DMS79 treated with DMSO at 0.1 percent for 48 hours (cell line): ENCODE data around the gene SPRN.
A peak's percentile ranks its signal among the peaks of the same experiment; 100 is the strongest.
"Not testable (repeated sequence)": the region's sequence is repeated elsewhere in the genome, so short reads cannot be mapped to it uniquely, and the experiment has no call there.

Experiments
- DNase-seq: peaks from one replicate; lab custom pipeline; 2025; lab: John Stamatoyannopoulos, UW

Gene SPRN

DNA sequence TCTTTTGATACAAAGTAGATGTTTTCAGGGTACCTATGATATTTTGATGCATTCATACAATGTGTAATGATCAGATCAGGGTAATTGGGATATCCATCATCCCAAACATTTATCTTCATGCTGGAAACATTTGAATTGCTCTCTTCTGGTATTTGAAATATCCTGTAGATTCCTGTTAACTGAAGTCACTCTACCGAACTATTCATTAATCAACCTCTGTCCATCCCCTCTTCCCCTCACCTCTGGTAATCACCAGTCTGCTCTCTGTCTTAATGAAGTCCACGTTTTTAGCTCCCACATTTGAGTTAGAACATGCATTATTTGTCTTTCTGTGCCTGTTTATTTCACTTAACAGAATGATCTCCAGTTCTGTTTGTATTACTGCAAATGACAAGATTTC is 19.2 kb downstream of the SPRN start:
- no peak for DNase-seq

DNA sequence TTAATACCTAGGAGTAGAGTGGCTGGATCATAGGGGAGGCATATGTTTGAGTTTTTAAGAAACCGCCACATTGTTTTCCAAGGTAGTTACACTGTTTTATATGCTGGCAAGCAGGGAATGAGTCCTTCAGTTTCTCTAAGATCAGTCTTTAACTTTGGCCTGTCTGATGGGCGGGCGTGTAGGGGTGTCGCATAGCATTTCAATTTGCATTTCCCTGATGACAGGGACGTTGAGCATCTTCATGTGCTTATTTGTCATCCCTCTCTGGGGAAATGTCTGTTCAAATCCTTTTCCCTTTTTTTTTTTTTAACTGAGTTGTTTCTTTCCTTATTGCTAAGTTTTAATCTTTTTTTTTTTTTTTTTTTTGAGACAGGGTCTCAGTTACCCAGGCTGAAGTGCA is 20.6 kb downstream of the SPRN start:
- no peak for DNase-seq

DNA sequence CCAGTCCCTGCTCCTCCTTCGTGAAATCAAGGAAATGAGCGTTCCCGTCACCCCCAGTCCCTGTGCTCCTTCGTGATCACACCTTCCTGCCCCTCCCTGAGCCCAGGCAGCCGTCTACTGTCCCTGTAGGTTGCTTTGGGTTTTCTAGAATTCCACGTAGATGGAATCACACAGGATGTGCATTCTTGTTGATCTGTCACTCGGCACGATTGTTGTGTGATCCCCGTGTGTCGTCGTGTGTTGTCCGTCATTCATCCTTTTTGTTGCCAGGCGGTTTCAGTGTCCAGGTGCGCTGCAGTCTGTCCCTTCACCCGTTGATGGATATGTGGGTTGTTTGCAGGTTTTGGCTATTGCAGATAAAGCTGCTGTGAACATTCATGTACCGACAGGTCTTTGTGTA is 21.1 kb downstream of the SPRN start:
- DNase-seq: no peak

DNA sequence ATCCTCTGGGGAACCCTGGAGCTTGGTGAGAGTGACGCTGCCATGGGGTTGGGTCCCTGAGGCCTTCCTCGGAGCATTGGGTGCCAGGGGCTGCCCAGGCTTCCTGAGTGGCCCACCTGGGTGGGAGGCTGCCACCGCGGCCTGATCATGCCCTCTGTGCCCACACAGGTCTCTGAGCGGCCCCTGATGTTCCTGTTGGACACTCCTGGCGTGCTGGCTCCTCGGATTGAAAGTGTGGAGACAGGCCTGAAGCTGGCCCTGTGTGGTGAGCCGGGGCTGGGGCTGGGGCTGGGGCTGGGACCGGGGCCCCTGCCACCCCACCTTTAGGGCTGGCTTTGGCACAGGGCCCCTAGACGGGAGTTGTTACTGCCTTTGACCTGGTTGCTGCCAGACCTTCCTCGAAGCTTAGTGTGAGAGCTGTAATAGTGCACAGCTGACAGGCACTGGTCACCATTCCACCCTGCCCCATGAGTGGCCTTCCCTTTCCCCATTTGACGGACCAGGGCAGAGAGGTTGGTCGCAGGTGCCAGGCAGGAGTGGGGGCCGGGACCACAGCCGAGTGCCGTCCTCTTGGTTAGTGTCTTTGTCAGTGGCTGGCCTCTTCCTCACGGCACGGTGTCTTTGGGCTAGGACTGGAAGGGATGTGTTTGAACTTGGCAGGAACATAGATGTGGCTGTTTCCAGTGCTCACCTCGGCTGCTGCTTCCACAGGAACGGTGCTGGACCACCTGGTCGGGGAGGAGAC is 22.3 kb downstream of the SPRN start:
- no peak for DNase-seq

DNA sequence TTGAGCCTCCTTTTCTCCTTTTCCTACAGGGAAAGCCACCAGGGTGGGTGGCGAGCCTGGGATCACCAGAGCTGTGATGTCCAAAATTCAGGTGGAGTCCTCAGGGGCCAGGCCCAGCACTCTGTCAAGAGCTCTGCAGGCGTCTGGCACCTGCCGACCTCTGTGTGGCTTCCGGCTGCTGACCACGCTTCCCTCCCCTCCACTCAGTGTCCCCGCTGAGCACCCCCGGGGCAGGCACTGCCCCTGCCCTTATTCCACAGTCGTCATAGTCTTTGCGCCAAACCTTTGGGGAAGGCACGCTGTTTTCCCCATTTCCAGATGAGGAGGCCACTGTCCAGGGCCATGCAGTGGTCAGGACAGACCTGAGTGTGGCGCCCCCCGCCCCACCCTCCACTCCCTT is 22.9 kb downstream of the SPRN start:
- DNase-seq: no peak

DNA sequence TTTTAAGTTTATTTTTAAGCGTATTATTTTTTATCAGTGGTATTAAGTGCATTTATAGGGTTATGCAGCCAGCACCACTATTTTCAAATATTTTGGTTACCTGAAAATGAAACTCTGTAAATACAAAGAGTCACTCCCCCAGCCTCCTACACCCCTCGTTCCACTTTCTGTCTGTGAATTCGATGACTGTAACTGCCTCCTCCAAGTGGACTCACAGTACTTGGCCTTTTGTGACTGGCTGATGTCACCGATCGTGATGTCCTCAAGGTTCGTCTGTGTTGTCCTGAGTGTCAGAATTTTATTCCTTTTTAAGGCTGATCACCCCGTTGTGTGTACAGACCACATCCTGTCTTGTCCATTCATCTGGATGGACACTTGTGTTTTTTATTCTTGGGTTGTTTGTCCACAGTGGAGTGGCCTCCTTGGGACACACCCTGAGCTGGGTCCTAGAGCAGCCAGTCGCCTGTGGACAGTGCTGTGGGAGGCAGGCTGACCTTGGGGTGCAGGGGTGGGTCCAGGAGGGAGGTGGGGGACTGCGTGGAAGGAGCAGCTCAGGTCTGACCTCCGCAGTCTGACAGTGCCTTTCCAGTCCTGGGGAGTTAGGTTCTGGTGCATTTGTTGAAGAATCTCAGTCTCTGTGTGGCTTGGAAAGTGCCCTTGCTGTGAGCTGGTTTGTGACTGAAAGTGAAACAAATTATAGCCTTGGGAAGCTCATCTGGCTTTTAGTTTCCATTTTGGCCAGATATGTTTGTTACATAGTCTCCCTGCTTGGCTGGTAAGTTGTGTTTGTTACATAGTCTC is 23.6 kb downstream of the SPRN start:
- DNase-seq: no peak

DNA sequence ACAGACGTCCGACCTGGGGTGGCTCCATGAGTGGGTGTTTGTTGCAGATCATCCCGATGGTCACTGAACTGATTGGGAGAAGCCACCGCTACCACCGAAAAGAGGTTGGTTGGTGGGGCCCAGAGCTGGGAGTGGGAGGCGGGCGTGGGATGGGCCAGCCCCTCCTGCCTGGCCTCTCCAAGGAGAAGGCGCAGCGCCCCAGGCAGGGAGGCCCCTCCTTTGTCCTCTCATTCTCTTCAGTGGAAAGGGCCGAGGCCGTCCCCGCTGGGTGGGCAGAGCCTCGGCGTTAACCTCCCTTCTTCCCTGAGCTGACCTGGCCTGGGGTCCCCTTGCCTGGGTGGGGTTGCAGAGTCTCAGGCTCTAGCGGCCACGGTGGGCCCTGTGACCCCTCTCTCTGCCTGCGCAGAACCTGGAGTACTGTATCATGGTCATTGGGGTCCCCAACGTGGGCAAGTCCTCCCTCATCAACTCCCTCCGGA is 25.3 kb downstream of the SPRN start:
- DNase-seq: no peak

DNA sequence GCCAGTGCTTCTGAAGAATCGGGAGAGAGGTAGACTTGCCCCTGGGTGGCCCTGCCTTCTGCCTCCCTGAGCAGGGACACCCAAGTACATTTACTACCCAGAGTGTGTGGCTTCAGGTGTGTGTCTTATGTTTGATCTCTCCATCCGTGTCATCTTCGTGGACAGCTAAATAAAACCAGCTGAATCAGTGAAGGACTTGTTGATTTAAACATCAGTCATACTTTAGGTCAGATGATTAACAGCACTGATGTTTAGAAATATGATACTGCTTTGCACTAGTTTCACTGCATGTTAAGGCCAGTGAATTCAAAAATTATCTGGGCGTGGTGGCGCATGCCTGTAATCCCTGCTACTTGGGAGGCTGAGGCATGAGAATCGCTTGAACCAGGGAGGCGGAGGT is 26.5 kb downstream of the SPRN start:
- no peak for DNase-seq

DNA sequence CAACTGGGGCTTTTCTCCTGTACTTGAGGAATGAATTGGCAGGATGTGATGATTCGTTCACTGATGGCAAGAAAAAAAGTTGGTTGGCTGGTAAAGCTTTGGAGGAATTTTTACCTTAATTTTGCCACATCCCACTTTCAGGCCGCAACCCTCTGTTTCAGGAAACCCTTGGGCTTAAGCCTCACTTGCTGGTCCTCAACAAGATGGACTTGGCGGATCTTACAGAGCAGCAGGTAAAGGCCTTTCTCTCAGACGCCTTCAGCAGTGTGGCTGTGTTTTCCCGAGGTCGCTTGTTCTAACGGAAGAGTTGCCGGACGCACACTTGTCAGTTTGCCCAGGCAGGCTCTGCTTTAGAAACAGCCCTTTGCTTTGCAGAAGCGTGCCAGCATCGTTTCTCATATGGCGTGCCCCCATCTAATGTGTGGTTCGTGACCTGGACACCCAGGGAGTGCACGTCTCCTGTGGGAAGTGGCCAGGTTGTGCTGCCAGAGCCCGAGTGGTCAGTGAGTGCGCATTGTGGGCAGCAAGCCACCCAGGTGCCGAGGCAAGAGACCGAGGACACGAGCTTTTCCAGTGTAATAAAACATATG is 28.3 kb downstream of the SPRN start:
- no peak for DNase-seq

DNA sequence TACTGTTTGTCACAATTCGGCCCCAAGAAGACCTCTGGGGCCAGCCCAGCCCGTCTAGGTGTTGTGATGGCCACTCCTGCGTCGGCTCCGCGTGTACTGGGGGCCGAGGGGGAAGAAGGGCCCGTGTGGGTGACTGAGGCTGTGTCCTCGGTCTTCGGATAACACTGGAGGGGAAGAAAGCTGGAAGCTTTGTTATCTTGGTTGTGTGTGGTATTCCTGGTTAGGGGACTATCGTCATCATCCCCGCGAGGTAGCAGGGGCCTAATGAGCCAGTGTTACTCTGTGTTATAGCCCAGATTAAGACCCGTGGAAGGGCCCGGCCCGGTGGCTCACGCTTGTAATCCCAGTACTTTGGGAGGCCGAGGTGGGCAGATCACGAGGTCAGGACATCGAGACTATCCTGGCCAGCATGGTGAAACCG is 29.6 kb downstream of the SPRN start:
- no peak for DNase-seq

DNA sequence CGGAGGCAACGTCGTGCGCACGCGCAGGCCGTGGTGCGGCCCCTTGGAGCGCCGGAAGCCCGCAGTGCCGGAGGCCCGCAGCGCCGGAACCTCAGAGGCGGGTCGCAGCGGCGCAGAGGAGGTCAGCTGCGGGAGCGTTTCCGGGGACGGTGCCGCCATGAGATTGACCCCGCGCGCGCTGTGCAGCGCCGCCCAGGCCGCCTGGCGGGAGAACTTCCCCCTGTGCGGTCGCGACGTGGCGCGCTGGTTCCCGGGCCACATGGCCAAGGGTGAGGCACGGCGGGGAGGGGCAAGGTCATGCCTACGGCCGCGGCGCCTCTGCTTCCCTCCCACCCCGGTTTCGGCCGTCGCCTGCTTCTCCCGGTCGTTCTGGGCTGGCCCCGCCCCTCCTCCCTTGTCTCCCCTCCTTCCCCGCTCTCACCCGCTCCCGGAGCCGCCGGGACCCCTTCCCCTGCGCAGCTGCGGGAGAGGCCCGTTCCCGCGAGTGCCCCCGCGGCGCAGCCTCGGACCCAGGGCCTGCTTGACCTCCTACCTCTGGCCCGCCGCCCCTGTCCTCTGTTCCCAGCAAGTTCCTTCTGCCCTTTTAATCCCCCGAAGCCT is 30.3 kb downstream of the SPRN start, which contains the start of gene MTG1:
Gene MTG1, plus strand, starts transcription at position 94 of the 600 bp plus-strand sequence. Its CDS starts 64 bp downstream, at position 158.
- DNase-seq: peak; percentile 59

DNA sequence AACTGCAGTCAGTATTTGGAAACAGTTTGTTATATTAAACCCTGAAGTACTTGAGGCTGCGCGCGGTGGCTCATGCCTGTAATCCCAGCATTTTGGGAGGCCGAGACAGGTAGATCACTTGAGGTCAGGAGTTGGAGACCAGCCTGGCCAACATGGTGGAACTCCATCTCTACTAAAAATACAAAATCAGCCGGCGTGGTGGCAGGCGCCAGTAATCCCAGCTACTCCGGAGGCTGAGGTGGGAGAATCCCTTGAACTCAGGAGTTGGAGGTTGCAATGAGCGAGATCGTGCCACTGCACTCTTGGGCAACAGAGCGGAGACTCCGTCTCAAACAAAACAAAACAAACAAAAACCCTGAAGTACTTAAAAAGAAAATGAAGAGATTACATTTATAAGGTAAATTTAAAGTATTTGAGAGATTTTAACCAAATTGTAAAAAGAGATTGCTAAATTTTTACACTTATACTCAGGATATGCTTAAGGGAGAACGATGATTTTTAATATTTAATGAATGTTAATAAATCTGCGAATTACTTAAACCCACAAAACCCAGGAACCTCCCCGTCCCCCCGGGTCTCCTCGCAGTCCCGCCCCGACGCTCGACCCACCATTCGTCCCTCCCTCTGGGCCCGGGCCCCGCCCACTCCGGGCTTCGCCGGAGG is 30.9 kb downstream of the SPRN start:
- DNase-seq: no peak

DNA sequence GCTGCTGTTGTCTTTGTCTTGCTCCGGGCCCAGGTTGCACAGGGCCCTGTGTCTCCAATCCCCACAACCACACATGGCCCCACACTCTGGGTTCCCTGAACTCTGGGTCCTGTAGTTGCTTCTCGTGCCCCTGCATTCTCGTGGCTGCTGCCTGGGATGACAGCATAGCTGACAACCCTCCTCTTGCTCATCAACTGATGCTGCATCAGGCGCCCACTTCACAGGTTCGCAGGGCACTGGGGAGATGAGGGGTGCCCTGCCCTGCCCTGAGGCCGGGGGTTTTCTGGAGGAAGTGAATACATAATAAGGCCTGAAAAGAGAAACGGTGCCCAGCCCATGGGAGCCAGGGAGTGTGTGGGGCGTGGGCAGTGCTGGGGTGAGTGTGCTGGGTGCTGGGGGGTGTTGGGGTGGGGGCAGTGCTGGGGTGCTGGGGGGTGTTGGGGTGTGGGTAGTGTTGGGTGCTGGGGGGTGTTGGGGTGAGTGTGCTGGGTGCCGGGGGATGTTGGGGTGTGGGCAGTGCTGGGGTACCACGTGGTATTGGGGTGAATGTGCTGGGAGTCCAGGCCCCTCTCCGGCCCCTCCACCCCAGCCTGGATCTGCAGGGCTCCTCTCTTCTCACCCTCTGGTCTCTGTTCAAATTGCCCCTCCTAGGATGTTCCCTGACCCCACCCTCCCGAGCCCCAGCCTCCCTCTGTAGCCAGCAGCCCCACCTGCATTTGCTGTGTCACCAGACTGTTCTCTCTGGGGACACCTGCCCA is 32.5 kb downstream of the SPRN start:
- DNase-seq: no peak

DNA sequence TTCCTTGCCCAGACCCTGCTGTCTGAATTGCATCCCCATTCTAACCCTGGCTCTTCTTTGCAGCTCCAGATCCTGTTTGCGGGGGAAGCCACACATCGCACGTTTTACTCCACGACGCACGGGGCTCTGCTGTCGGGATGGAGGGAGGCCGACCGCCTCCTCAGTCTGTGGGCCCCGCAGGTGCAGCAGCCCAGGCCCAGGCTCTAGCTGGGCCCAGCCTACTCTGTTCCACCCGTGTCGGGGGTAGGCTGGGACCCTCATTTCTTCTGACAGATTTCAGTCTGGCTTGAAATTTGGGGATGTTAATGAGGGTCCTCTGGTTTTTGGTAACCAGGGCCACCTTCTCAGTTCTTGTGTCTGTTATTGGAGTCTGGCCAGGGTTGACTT is 33.2 kb downstream of the SPRN start:
- no peak for DNase-seq

DNA sequence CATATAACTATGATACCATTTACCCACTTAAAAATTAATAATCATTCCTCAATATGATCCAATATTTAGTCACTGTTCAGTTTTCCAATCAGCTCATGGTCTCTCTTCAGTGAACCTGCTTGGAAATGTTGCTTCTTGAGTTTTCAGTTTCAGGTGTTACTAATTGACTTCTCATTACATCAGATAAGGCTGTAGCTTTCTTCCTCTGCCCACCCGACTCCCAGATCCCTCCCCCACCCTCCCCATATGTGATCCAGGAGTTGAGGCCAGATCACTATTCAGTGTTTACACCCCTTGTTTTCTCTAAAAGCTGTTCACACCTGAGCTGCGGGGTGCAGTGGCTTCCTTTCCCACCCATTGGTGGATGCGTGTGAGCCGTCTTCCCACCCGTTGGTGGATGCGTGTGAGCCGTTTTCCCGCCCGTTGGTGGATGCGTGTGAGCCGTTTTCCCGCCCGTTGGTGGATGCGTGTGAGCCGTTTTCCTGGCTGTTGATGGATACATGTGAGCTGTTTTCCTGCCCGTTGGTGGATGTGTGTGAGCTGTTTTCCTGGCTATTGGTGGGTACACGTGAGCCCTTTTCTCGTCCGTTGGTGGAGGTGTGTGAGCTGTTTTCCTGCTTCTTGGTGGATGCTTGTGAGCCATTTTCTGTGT is 33.7 kb downstream of the SPRN start:
- DNase-seq: no peak

DNA sequence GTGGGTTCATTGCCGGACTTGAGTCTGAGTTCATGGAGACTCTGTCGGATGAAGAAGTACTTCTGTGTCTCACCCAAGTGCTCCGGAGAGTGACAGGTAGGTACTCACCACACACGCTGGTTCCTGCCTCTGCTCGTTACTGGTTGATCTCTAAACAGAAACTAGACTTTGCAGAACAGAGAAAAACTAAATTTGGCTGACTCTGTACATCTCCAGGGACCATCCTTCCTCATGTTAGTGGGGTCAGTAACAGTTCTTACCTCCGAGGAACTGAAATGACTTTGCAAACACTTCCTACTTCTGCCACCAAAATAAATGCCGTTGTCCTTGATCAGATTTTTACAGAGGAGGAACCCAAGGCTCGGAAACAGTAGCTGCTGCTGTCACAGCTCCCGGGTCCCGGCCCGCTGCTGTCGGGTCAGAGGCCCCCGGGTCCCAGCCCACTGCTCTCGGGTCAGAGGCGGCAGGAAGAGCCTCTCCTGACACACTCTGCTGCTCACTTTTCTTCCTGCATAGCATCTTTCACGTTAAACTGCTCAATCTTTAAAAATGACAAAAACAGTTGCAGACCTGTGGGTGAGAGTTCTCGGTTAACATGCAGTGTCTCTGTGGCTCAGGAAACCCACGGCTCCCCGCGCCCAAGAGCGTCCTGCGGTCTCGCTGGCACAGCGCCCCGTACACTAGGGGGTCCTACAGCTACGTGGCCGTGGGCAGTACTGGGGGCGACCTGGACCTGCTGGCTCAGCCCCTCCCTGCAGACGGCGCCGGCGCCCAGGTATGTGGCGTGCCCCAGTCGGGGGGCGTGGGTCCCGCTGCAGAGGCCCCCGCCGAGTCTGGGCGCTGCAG is 35.2 kb downstream of the SPRN start:
- no peak for DNase-seq

DNA sequence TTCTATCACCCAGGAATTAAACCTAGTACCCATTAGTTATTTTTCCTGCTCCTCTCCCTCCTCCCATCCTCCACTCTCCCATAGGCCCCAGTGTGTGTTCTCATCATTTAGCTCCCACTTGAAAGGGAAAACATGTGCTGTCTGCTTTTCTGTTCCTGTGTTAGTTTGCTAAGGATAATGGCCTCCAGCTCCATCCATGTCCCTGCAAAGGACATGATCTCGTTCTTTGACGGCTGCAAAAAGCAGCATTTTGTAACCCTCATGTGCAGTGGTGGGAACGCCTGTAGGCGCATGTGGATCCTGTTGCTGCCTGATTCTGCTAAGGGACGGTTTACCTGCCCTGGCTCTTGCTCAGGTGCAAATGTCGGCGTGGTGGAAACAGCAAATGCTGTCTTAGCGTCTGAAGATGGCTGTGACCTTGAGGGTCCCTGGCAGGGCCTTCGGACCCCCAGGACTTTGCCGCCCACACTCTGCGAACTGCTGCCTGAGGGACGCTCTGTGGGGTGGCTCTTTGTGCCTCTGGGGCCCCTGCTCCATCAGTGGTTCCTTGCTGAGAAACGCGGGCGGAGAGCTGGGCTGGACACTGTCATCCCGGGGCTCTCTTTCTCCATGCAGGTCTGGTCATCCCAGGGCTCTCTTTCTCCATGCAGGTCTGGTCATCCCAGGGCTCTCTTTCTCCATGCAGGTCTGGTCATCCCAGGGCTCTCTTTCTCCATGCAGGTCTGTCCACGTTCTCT is 36.0 kb downstream of the SPRN start:
- DNase-seq: no peak

DNA sequence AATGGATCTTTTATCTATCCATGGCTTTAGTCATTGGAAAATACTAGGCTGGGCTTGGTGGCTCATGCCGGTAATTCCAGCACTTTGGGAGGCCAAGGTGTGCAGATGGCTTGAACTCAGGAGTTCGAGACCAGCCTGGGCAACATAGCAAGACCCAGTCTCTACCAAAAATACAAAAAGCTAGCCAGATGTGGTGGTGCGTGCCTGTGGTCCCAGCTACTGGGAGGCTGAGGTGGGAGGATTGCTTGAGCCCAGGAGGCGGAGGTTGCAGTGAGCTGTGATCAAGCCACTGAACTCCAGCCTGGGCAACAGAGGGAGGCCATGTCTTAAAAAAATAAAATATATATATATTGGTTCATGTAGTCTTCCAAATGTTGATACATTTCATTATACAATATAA is 37.5 kb downstream of the SPRN start:
- DNase-seq: not testable (repeated sequence)

DNA sequence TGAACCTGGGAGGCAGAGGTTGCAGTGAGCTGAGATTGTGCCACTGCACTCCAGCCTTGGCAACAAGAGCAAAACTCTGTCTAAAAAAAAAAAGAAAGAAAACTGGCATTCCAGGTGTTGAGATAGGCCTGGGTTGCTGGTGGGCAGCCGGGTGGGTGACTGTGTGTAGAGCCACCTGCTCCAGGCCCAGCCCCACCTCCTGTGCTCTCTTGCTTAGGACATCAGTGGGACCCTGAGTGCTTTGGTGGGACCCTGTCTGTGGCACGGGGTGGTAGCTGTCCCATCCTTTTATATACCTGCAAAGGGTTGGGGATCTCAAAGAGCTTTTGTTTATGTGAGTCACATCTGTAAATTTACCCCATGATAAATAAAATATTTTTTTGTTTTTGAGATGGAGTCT is 39.2 kb downstream of the SPRN start:
- no peak for DNase-seq
